ENCODE results near the gene HCN1. TPM values are rescaled to one million over a fixed set of nuclear protein-coding genes. Genes with fewer than 3 reads are reported as not detected.

HCN1 gene
- total and polyA plus RNA-seq, 10 donors: not detected

DNA sequence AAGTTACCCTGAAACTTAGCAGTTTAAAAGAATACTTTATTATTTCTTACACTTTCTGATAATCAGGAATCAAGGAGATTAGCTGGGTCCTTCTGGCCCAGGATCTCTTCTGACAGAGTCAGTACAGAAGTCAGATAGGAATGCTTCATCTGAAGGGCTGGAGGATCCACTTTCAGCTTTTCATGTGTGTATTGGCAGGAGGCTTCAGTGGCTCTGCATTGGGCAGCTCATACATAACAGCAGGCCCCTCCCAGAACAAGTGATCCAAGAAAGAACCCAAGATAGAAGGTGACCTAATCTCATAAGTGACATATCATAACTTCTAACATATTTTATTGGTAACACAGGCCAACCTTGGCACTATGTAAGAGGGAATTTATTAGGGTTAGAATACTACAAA, 258.4 kb downstream of the HCN1 start:
- Histone ChIP-seq H3K27me3 (replicated peaks in 1 of 7) (no peaks in the 10 kb centered on the region), H3K4me1 (no peaks in the 10 kb centered on the region), H3K36me3 (no peaks in the 10 kb centered on the region), H3K4me3 (no peak overlapping the region), H3K27ac (no peak overlapping the region), H3K9me3 (peaks cover 0 to 7% (median 0%) of the 10 kb centered on the region in 8 donors)
- intact Hi-C loops (cut with DNase I; ENCODE audit: low total_unique reads): no loop called here
- TF ChIP-seq, protein P1, sequence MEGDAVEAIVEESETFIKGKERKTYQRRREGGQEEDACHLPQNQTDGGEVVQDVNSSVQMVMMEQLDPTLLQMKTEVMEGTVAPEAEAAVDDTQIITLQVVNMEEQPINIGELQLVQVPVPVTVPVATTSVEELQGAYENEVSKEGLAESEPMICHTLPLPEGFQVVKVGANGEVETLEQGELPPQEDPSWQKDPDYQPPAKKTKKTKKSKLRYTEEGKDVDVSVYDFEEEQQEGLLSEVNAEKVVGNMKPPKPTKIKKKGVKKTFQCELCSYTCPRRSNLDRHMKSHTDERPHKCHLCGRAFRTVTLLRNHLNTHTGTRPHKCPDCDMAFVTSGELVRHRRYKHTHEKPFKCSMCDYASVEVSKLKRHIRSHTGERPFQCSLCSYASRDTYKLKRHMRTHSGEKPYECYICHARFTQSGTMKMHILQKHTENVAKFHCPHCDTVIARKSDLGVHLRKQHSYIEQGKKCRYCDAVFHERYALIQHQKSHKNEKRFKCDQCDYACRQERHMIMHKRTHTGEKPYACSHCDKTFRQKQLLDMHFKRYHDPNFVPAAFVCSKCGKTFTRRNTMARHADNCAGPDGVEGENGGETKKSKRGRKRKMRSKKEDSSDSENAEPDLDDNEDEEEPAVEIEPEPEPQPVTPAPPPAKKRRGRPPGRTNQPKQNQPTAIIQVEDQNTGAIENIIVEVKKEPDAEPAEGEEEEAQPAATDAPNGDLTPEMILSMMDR (IDR thresholded peaks at IDR 0.05 in 8 of 11, conservative IDR thresholded peaks at IDR 0.05 in 3 of 11): no peak
- TF ChIP-seq POLR2AphosphoS5 (IDR thresholded peaks at IDR 0.05): no peak
- no peak for TF ChIP-seq POLR2A (IDR thresholded peaks at IDR 0.05)
- no peak for DNase-seq

DNA sequence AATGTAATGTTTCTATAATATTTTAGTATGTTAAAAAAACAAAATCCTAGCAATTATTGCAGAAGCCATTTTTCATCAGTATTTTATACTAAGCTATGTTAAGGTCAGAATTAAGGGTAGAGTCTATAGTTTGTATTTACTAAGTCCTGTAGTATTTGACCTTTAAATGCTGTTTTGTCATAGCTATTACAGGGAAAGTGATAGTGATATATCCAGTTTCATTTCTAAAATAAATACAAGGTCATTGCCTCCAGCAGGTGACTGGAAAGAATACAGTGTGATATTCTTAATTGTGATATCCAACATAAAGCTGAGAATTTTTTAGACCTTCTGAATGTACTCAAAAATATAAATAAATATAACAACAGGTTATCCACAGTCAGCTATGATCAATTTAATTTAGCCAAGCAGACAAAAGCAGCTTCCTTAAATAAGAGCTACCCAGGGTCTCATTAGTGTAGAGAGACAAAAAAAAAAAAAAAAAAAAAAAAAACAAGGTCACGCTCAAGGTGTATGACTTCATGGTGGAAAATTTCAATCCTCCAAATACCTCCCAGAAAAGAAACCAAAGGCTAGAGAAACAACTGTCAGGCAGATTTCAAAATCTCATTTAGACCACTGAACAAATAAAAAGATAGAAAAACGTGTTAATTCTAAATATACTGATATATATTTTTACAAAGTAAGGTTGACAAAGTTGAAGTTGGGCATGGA, 278.7 kb downstream of the HCN1 start:
- DNase-seq: no peak
- H3K4me1 ChIP-seq: no peaks in the 10 kb centered on the region
- H3K27me3 ChIP-seq (replicated peaks in 1 of 7): no peaks in the 10 kb centered on the region
- H3K9me3 ChIP-seq: peaks cover 0 to 16% (median 0%) of the 10 kb centered on the region in 8 donors
- 69 to 90% (median 78%) methylated on average over 2 of the region's 2 CpGs for WGBS, 5 donors
- H3K36me3 ChIP-seq: no peaks in the 10 kb centered on the region
- no peak for TF ChIP-seq POLR2A (IDR thresholded peaks at IDR 0.05)
- TF ChIP-seq, protein P1 (IDR thresholded peaks at IDR 0.05 in 8 of 11, conservative IDR thresholded peaks at IDR 0.05 in 3 of 11): no peak
- TF ChIP-seq POLR2AphosphoS5 (IDR thresholded peaks at IDR 0.05): no peak
- intact Hi-C loops (cut with DNase I; ENCODE audit: low total_unique reads): no loop called here
- no peak overlapping the region for H3K4me3 ChIP-seq
- no peak overlapping the region for H3K27ac ChIP-seq

DNA sequence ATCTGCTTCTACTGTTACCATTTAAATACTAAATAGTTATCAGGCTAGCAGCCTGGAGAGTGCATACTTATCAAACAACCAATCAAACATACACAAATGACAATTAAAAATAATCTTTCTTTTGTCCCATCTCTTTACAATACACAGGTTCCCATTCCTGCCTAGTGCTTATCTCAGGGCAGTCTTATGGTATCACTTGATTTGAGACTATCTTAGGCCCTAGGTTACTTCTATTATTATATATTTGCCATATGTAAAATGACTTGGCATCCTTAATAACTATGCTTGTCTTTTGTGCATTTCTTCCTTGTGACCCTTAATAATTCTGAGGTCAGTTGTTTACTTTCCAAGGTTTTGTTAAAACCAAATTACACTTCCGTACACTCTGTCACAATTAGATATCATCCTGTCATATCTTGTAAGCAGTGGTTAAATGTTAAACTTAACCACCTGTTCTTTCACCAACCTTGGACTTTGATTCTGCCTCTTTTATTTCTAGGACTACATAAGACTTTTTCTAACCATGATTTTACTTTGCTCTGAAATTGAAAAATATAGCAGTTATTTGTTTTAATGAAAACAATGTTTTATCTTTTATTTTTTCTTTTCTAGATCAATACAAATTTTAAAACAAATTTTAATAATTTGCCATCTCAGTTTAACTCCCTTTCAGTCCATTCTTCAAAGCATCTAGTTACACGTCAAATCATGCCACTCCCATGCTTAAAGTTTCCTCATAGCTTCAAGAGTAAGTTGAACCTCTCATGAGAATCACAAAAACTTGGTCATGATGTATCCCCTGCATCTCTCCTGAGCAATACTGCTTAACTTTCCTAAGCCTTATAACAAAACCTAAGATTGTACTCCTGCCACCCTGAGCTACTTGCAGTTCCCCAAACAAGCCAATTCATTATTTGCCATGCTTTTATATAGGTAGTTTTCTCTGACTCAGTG, 281.3 kb downstream of the HCN1 start:
- Histone ChIP-seq H3K4me3 (no peak overlapping the region), H3K27me3 (replicated peaks in 1 of 7) (no peaks in the 10 kb centered on the region), H3K9me3 (peaks cover 0 to 9% (median 0%) of the 10 kb centered on the region in 8 donors), H3K4me1 (no peaks in the 10 kb centered on the region), H3K36me3 (no peaks in the 10 kb centered on the region), H3K27ac (no peak overlapping the region)
- 72 to 90% (median 81%) methylated on average over 2 of the region's 2 CpGs for WGBS, 5 donors
- intact Hi-C loops (cut with DNase I; ENCODE audit: low total_unique reads): no loop called here
- no peak for DNase-seq
- TF ChIP-seq, protein P1 (IDR thresholded peaks at IDR 0.05 in 8 of 11, conservative IDR thresholded peaks at IDR 0.05 in 3 of 11): no peak
- TF ChIP-seq POLR2A (IDR thresholded peaks at IDR 0.05) (no peak), POLR2AphosphoS5 (IDR thresholded peaks at IDR 0.05) (no peak)
